ENCODE measurements around the gene NEXN. TPM values are rescaled to one million over a fixed set of nuclear protein-coding genes. Genes with fewer than 3 reads are reported as not detected.

The NEXN gene
- polyA plus RNA-seq, 1 experiment = 39.9 TPM

DNA sequence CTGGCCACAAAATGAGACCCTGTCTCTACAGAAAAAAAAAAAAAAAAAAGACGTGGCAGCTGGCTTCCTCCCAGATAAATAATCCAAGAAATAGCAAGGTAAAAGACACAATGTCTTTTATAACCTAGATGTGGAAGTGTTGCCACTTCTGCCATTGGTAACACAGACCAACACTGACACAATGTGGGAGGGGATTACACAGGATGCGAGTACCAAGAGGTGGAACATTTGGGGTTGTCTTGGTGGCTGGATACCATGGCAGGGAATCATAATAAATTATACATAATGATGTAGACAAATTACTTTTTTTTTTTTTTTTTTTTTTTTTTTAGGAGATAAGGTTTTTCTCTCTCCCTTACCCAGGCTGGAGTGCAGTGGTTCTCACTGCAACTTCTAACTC is 6.0 kb upstream of the NEXN start:
- POLR2A ChIA-PET = no interaction called here
- Histone ChIP-seq H3K4me3 (ENCODE audit: low read depth, low read length) (no peak overlapping the region), H3K27me3 (ENCODE audit: control insufficient read depth, insufficient read depth, low read length) (no peaks in the 10 kb centered on the region), H3K9me3 (ENCODE audit: control insufficient read depth, insufficient read depth, low read length) (peaks cover 6% of the 10 kb centered on the region), H3K27ac (ENCODE audit: low read depth, low read length) (no peak overlapping the region)
- no peak for TF ChIP-seq CTCF (IDR thresholded peaks at IDR 0.05; ENCODE audit: low read depth, low read length)
- no peak for DNase-seq (ENCODE audit: low read depth, low spot score)
- CTCF ChIA-PET = no interaction called here

DNA sequence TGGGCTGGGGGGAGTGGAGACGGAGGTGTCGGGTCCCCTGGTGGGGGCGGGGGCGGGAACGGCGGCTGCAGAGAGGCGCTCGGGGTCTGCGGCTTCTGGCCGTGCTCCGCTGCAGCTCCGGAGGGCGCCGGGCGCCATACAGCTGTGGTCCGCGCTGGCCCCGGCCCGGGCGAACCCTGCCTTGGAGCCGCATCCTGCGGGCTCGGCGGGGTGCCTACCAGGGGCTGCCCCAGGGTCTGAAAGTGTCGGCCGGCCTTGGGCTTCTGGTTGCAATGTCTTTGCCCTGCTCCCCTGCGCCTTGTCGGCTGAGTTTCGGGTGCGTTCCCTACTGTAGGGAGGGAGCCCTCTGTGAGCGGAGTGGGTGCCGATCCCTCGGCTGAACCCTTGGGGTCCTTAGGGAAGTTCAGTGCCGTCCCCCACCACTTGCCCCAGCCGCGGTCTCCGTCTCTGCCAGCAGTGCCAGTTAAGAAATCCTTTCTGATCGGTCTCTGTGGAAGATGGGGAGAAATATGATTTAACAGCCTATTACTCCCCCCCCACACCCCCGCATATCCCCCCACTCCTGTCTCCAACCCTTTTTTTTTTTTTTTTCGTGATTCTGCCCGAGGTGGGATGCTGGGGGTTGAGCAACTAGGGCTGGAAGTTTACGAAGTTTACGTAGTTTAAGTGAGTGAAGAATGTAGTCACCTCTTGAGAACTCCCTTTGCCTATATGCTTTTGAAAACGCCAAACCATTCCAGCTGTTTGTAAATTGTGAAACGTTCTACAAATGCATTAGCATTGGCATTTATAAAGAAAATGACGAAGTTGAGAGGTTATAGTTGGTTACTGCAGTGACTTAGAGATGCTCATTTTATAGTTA is 588 bp downstream of the NEXN start:
- DNase-seq (ENCODE audit: low read depth, low spot score) = peak; percentile 53
- Histone ChIP-seq H3K27me3 (ENCODE audit: control insufficient read depth, insufficient read depth, low read length) (no peaks in the 10 kb centered on the region), H3K27ac (ENCODE audit: low read depth, low read length) (peak overlapping the region; percentile 100), H3K4me3 (ENCODE audit: low read depth, low read length) (peak overlapping the region; percentile 94), H3K9me3 (ENCODE audit: control insufficient read depth, insufficient read depth, low read length) (peaks cover 10% of the 10 kb centered on the region; the same call in 1 of the 2 replicates)
- CTCF ChIA-PET = interaction anchor here (0.7 kb wide), 1 partner anchor 12 kb away, joined by 3 read pairs; no protein-coding TSS in a partner anchor
- TF ChIP-seq CTCF (IDR thresholded peaks at IDR 0.05; ENCODE audit: low read depth, low read length) = no peak
- POLR2A ChIA-PET = interaction anchor here (0.6 to 1.5 kb wide), 12 partner anchors 14 to 753 kb away, joined by 3 to 16 read pairs (median 6); partner anchors contain the start of gene MIGA1

DNA sequence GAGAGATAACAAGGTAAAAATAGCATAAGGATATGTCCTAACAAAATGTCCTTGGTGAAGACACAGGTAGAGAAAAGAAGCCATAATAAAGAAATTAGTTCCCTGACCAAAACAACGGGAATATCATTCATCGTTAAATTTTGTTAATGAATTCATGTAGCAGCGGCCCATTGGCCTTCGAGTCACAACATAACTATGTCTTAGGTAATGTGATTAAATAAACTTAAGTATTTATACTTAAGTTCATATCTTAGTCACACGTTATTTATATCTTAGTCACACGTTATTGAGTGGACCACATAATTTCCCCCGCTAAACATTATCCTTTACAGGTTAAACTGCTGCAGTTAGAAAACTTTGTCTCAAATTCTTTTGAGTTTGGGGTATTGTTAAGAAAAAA is 1.2 kb downstream of the NEXN start:
- Histone ChIP-seq H3K9me3 (ENCODE audit: control insufficient read depth, insufficient read depth, low read length) (peaks cover 10% of the 10 kb centered on the region; the same call in 1 of the 2 replicates), H3K27ac (ENCODE audit: low read depth, low read length) (peak overlapping the region; percentile 100), H3K27me3 (ENCODE audit: control insufficient read depth, insufficient read depth, low read length) (no peaks in the 10 kb centered on the region), H3K4me3 (ENCODE audit: low read depth, low read length) (peak overlapping the region; percentile 94)
- ChIA-PET CTCF (interaction anchor here (0.7 to 1.1 kb wide), 2 partner anchors 13 to 64 kb away, joined by 3 read pairs; no protein-coding TSS in a partner anchor), POLR2A (interaction anchor here (0.7 kb wide), 1 partner anchor 86 kb away, joined by 3 read pairs; no protein-coding TSS in a partner anchor)
- TF ChIP-seq CTCF (IDR thresholded peaks at IDR 0.05; ENCODE audit: low read depth, low read length) = no peak
- peak; percentile 68 for DNase-seq (ENCODE audit: low read depth, low spot score)

DNA sequence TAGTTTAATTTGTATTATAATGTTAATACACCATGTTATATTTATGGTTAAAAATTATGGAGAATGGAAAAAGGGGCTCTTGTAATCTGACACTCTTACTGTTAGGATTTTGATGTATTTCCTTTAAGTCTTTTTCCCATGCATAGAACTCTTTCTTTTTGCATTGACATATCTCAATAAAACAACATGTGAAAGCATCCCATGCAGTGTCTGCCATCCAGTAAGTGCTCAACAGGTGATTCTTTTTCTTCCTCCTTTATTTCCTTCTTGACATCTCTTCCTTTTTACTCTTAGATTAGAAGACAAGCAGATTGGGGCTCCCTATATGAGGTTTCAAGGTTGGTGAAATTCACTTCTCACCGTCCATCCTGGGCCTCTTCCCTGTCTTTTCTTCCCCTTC is 2.8 kb downstream of the NEXN start:
- ChIA-PET CTCF (no interaction called here), POLR2A (no interaction called here)
- no peak for TF ChIP-seq CTCF (IDR thresholded peaks at IDR 0.05; ENCODE audit: low read depth, low read length)
- H3K4me3 ChIP-seq (ENCODE audit: low read depth, low read length) = peak overlapping the region; percentile 94
- H3K9me3 ChIP-seq (ENCODE audit: control insufficient read depth, insufficient read depth, low read length) = peaks cover 10% of the 10 kb centered on the region; the same call in 1 of the 2 replicates
- no peaks in the 10 kb centered on the region for H3K27me3 ChIP-seq (ENCODE audit: control insufficient read depth, insufficient read depth, low read length)
- no peak overlapping the region for H3K27ac ChIP-seq (ENCODE audit: low read depth, low read length)
- no peak for DNase-seq (ENCODE audit: low read depth, low spot score)

Data from AG04450 (cell line).